HUDEP-2 (cell line): ENCODE data around the gene EXD3.
"Not testable (repeated sequence)": the region's sequence is repeated elsewhere in the genome, so short reads cannot be mapped to it uniquely, and the experiment has no call there.

Experiments
- DNase-seq, 76 experiments: peaks; one replicate each; lab custom pipeline; 2025; ENCODE audit not compliant: unreplicated experiment in 76 of 76; lab: John Stamatoyannopoulos, UW

Gene EXD3

DNA sequence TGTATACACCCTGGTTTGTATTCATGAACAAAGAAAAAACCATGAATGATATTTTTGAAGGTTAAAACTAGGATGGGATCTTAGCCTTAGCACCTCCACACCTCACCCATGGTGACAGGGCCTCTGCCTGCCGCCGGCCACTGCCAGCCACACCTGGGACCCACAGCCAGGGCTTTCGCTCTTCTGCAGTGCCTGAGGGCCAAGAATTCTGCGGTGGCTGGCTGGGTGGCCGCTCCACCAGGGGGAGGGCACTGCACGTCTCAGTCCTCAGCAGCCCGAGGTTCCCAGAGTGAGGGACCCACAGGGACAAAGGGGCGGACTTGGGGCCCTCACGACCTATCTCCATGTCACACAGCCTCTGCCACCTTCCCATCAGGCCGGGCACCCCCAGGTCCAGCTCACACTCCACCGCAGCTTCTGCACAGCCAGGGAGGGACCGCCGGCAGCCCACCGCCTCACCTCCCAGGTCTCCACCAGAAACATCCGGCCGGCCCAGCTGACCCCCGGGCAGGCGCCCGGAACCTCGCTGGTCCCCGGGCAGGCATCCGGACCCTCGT is 6.9 kb downstream of the EXD3 start:
- no peak for DNase-seq

DNA sequence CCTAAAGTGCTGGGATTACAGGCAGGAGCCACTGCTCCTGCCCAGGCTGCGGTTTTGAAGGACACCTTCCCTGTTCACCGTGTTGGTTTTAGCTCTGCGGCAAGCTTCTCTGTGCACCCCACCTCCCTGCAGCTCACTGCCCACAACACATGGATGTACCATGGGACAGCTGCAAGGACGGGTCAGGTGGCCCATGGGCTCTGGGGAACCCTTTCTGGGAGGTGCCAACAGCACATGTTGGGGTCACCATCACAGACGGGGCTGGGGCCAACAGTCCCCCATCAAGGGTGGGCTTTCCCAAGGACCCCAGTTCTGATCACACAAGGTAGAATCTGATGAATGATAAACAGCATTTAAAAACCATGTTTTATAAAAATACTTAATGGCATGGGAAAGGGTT is 7.5 kb downstream of the EXD3 start:
- DNase-seq, result no peak

DNA sequence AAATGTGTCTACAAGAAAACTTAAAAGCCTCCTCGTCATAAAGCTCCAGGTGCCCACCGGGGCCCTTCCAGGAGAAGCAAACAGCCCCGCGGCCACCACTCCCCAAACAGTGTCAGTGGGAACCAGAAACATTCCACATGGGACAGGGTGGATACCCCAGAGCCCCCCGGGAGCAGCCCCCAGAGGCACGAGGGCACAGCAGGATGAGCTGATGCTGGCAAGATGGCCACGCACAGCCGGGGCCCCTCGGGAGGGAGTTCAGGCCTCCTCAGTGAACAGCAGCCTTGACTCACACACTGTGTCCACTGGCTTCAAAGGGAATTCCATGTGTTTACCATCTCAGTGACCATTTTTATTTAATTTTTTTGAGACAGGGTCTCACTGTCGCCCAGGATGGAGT is 10.5 kb downstream of the EXD3 start:
- no peak for DNase-seq

DNA sequence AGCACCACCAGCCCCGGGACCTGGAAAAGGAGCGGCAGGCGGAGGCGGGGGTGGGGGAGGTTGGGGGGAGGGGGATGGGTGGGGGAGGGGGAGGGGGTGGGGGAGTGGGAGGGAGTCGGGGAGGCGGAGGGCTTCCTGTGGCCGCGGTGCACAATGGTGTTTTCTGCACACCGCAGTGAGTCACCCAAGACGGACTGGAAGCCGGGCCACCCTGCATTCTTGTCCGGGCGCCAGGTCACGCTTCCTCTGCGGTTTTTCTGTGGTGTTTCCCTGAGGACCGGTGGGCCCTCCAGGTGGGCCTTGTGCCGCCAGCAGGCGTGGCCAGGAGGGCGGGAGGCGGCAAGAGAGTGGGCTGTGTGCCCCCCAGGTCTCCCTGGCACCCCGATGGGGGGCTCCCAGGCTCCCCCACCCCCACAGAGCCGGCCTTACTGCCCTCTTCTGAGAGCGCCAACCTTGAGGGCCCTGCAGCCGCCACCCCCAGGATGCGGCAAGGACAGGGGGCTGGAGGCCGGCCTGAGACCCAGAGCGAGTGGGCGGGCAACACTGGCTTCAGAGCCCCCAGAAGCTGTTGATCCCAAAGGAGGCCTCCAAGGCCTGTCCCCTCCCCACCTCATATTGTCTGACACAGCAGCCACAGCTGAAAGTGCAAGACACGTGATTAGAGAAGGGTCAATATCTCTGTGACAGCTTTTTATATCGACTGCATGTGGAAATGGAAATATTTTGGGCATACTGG is 11.1 kb downstream of the EXD3 start:
- DNase-seq, result peak in 70 of 76 experiments; percentile 12 to 85 (median 68)

DNA sequence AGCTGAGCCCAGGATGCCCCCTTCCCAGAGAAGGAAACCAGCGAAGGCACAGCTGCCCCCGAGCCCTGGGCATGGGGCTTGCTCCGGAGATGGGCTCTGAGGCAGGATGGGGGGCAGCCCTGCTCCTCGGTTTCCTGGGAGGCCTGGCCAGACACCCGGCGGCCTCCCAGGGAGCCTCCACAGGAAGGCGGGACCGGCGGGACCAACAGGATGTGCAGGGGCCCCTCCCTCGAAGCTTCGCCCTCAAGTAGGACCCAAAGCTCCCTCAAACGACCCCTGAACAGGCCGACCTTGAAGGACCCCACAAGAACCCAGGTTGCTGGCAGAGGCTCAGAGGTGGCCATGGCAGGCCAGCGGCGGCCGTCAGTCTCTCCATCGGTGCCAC is 11.7 kb downstream of the EXD3 start:
- no peak for DNase-seq

DNA sequence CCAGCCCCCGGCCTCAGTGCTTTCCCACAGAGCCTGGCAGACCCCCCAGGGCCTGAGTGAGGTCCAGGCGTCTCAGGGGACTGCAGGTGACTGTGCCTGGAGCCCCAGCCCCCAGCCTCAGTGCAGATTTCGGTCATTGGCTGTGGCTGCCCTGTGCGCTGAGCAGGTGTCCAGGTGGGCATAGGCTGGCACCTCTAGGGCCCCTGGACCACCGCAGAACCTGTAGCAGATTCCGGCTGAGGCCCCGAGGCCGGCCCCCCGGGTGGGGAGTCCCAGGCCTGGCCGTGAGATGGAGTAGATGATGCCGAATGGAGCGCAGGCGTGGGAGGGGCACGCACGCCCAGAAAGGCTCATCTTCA is 12.1 kb downstream of the EXD3 start:
- no peak for DNase-seq

DNA sequence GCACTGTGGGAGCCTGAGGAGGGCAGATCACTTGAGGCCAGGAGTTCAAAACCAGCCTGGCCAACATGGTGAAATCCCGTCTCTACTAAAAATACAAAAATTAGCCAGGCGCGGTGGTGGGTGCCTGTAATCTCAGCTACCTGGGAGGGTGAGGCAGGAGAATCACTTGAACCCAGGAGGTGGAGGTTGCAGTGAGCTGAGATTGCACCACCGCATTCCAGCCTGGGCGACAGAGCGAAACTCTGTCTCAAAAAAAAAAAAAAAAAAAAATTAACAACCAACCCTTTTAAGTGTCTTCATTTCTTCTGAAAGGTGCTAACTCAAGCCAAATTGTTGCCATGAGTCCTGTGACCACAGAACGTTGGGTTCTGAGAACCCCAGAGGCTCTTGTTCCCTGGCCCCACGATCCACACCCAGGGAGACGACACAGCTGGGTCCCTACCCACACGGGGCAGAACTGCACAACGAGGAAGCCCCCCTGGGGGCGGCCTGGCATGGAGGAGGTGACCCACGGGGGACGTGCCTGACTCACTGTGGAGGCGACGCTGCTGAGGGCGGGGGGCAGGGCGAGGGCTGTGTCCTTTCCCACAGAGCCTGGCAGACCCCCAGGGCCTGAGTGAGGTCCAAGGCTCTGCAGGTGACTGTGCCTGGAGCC is 12.6 kb downstream of the EXD3 start:
- DNase-seq, result not testable (repeated sequence)

DNA sequence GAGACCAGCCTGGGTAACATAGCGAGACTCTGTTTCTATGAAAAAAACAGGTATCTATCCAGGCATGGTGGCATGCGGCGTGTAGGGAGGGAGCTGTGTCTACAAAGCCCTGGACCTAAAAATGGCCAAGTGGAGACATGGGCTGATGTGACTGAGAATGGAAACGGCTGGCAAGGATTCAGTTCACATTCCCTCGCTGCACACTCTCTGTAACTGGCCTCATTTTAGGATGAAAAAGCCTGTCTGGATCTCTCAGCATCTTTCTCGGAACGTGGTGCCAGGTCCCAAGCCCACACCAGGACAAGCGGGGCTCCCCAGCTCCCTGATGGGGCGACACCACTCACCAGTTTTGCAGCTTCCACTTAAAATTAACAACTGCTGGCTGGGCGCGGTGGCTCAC is 13.4 kb downstream of the EXD3 start:
- DNase-seq, result no peak

DNA sequence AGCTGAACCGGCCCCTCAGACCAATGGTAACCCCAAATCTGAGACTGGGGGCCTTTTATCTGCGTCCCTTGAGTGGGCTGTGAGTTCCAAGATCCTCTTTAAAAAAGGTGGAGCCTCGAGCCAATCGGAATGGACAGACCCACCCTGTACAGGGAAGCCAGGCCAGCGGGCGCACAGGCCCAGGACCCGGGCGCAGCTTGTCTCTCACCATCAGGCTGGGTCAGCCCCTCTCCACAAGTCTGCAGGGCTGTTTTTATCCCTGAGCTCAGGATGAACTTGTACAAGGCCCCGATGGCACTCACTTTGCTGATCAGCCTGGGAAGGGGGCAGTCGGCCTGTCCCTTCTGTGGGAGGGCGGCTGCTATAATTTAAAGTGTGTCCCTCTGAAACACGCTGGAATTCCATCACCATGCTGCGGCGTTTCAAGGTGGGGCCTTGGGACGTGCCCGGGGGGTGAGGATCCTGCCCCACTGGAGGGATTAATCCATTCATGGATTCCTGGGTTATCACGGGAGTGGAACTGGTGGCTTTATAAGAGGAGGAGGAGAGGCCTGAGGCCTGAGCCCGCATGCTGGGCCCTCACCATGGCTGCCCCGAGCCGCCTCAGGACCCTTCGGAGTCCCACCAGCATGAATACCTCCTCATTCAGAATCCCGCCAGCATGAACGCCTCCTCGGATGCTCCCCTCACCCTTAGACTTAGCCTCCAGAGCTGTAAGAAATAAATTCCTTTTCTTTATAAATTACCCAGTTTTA is 14.1 kb downstream of the EXD3 start:
- DNase-seq, result no peak

DNA sequence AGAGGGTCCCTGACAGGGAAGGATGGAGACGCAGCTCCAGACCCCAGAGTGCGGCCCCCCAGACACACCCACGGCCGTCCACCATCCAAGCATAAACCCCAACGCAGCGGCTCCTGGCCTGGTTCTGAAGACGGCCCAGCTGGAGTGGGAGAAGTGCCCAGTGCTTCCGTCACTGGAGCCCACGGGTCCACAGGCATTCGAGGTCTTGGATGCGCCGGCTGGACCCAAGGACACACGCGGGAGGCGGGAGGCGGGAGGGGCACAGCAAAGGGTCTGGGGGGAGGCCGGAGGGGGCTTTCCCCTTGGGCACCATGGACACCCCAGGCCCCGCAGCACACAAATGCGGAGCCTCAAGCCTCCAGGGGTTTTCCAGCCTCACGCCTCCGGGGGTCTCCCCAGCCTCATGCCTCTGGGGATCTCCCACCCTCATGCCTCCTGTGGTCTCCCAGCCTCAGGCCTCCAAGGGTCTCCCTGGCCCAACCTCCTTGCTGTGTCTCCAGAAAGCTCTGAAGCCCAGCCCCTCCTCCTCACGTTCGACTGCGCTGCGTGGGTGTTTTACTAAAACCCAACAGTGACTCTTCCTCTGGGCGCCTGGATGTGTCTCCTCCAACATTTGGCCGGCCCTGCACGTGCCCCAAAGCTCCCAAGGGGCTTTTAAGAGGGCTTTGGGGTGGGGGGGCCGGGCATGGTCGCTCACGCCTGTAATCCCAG is 15.2 kb downstream of the EXD3 start:
- DNase-seq, result no peak

DNA sequence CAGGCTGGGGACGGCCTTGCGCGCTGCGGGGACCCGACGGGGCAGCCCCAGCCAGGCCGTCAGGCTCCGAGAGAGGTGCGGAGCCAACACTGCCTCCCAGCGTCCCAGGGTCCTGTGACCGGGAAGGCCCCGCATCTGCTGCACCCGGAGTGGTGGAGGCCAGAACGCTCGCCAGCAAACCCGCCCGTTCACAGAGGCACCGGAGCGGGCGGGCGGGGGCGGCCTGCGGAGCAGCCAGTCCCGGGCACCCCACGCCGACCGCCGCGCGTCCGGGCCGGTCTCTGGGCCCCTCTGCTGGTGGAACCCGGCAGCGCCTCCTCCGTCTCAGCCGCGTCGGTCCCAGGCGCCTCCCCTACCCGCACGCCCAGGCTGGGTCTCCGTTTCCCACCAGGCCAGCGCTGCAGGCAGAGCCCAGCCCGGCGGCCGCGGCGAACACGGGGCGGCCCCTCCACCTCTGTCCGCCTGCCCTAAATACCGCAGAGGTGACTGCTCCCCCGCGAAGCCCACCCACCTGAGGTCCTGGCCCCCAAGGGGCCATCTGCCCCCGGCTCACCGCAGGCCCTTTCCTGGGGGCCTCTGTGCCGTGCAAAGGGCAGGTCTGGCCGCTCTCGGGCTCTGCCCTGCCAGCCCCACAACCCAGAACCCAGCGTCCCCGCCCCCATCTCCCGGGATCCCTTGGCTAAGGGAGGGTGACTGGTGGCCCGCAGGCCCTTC is 15.9 kb downstream of the EXD3 start:
- DNase-seq, result peak in 60 of 76 experiments; percentile 5 to 80 (median 44)

DNA sequence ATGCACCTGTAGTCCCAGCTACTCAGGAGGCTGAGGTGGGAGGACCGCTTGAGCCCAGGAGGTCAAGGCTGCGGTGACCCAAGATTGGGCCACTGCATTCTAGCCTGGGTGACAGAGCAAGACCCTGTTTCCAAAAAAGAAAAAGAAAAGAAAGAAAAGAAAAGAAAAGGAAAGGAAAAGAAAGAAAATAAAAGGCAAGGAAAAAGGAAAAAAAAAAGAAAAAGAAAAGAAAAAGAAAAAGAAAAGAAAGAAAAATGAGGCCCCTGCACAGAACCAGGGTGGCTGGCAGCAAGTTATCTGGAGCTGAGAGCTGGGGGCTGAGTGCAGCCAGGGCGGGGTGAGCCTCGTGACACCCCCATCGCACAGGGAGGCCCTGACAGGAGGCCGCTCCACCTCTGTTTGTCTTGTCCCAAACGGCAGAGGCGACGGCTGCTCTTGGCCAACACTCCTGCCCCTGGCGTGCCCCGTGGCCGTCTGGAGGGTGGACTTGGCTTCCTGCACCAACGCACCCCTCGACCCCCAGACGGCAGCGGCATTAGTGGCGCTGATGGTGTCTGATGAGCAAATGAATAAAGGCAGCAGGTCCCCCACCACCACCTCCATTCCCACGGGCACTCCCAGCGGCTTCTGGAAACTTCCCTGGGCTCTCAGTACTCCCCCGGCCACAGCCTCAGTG is 16.7 kb downstream of the EXD3 start:
- peak in 39 of 76 experiments; percentile 9 to 69 (median 37) for DNase-seq

DNA sequence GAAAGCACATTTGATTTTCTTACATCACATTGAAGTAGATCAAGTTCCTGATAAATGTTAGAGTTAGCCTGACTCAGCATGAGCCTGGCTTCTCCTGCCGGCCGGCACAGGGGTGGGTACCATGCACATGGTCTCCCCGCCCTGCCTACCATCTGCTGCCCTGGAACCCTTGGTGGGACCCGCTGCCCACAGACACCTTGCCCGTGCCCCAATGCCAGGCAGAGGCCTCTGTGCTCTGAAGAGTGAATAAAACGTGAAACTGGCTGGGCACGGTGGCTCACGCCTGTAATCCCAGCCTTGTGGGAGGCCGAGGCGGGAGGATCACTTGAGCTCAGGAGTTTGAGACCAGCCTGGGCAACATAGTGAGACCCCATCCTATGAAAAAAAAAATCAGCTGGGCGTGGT is 17.3 kb downstream of the EXD3 start:
- DNase-seq, result peak in 28 of 76 experiments; percentile 6 to 57 (median 32)

DNA sequence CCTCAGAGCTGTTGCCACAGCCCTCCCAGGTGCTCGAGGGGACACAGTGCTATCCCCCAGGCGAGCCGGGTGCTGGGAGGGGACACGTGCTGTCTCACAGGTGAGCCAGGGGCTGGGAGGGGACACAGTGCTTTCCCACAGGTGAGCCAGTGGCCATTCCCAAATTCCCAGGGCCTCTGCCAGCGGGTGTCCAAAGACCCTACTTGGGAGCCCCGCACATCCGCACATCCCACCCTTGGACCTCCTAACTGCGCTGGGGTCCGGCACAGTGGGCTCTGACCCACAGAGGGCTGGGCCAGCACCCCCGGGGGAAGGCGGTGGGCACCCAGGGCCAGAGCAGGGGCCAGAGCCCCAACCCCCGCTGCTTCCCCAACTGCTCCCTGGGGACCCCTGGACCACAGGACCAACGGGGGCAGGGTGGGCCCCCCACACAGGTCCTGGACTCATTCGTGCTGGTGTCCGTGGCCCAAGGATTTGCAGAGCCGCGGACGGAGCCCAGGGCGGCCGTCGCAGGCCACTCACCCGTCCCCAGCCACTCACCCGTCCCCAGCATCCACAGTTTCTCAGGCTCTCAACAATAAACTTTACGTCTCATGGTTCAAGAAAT is 17.9 kb downstream of the EXD3 start:
- DNase-seq, result no peak

DNA sequence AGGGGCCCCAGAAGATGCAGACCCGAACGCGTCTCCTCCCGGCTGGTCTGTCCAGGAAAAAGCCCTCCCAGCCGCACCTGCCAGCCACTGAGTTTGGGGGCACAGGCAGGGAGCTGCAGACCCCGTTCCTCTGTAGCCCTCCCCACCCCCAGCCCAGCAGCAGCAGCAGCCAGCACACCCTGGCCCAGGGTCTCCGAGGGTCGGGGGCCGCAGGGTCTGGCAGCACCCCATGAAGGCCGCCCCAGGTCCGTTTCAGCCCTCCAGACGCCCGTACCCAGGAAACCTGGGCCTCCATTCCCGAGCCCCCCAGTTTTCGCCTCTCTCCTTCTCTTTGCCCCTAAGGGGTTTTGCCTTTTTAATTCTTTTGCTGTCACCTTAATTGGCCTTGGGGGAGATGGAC is 19.7 kb downstream of the EXD3 start:
- no peak for DNase-seq

DNA sequence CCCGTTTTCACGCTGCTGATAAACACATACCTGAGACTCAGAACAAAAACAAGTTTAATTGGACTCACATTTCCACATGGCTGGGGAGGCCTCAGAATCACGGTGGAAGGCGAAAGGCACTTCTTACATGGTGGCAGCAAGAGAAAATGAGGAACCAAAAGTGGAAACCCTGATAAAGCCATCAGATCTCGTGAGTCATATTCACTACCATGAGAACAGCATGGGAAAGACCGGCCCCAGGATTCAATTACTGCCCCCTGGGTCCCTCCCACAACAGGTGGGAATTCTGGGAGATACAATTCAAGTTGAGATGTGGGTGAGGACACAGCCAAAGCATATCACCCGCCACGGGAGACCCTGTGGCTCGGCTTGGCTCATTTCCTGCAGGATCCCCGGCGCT is 20.2 kb downstream of the EXD3 start:
- no peak for DNase-seq

DNA sequence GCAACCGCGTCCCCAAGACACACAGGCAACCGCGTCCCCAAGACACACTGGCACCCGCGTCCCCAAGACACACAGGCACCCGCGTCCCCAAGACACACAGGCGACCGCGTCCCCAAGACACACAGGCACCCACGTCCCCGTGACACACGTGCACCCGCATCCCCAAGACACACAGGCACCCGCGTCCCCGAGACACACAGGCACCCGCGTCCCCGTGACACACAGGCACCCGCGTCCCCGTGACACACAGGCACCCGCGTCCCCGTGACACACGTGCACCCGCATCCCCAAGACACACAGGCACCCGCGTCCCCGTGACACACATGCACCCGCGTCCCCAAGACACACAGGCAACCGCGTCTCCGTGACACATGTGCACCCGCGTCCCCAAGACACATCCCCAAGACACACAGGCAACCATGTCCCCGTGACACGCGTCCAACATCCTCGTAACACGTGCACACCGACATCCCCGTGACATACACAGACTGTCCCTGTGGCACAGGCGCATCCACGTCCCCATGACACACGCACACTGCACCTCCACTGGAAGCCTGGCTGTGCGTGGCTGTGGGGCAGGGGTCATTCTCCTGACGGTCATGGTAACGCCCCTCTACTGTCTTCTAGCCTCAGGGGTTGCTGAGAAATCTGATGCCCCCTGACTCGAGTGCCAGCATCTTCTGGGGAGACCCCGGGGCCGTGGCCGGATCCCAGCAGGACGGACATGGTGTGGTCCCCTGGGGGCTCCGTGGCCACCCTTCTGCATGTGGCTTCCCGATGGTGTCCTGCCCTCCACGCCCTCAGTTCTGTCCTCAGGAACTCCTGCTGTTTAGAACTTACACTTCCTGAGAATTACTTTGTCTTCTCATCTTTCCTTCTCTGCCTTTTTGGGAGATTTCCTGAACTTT is 24.1 kb downstream of the EXD3 start:
- DNase-seq, result no peak

DNA sequence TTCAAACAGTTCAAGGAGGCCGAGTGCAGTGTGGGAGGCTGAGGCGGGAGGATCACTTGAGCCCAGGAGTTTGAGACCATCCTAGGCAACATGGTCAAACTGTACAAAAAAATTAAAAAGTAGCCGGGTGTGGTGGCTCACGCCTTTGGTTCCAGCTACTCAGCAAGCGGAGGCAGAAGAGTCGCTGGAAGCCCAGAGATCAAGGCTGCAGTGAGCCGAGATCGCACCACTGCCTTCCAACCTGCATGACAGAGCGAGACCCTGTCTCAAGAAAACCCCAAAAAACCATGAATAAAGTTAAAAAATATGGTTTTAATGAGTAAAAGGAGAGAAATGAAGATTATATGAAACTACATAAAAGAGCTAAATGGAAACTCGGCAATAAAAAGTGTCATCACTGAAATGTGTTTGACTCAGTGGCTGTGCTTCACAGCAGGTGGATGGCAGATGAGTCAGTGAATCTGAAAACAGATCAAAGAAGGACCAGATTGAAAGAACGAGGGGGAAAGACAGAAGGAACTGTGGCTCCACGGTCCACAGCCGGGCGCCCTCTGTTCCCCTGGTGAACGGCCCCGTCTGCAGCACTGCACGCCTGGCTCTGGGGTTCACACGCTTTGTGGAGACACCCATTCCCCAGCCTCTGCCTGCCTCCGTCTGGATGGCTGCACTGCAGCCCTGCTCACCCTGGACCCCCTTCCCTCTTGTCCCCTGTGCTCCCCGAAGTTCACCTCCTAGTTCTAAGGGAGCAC is 25.1 kb downstream of the EXD3 start:
- DNase-seq, result no peak
